ENCODE measurements around the gene TOGARAM2. TPM values are rescaled to one million over a fixed set of nuclear protein-coding genes. Genes with fewer than 3 reads are reported as not detected.

TOGARAM2 gene
- total and polyA plus RNA-seq, 2 of the 8 experiments (the other 6 are each of a cell fraction or from before 2014, with no cell fraction given), result 0.42 to 1.4 TPM

DNA sequence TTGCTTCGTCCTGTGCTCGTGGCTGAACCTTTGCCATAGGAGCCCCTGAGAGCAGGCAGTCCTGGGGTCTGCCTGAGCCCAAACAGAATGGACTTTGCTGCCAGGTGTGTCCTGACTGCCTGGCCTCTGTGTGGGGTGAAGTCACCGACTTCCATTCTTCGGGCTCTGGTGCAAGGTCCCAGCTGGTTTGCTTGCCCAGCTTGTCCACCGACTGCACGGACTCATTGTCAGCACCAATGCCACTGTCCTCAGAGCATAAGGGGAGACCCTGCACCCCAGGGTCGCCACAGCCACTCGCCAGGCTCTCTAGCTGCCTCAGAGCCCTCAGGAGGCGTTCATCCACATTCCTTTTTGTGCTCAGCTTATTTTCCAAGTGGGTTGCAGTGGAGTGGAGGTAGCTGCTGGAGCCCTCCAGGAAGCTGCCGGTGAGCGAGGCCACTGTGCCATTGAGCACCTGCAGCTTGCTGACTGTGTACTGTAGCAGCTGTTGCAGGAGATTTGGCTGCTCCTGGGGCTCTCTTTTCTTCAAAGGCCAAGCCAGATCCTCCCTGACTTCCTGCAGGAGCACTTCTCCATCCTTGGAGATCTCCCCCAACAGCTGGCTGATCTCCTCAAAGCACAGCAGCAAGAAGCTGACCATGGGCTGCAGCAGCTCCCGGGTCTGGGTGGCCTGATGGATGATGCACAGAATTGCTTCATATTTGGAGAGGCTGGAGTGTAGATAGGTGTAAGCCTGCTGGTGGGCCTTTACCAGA lies 92.0 kb downstream of the TOGARAM2 start (continued):
- no peak for TF ChIP-seq FOSL1 (IDR thresholded peaks at IDR 0.05; ENCODE audit: insufficient read depth, low read depth, low read length)
- TF ChIP-seq CHD2 (IDR thresholded peaks at IDR 0.05; ENCODE audit: low read length), result no peak
- no peak for TF ChIP-seq CHD1 (IDR thresholded peaks at IDR 0.05; ENCODE audit: low read depth, low read length)
- TF ChIP-seq, protein P1, sequence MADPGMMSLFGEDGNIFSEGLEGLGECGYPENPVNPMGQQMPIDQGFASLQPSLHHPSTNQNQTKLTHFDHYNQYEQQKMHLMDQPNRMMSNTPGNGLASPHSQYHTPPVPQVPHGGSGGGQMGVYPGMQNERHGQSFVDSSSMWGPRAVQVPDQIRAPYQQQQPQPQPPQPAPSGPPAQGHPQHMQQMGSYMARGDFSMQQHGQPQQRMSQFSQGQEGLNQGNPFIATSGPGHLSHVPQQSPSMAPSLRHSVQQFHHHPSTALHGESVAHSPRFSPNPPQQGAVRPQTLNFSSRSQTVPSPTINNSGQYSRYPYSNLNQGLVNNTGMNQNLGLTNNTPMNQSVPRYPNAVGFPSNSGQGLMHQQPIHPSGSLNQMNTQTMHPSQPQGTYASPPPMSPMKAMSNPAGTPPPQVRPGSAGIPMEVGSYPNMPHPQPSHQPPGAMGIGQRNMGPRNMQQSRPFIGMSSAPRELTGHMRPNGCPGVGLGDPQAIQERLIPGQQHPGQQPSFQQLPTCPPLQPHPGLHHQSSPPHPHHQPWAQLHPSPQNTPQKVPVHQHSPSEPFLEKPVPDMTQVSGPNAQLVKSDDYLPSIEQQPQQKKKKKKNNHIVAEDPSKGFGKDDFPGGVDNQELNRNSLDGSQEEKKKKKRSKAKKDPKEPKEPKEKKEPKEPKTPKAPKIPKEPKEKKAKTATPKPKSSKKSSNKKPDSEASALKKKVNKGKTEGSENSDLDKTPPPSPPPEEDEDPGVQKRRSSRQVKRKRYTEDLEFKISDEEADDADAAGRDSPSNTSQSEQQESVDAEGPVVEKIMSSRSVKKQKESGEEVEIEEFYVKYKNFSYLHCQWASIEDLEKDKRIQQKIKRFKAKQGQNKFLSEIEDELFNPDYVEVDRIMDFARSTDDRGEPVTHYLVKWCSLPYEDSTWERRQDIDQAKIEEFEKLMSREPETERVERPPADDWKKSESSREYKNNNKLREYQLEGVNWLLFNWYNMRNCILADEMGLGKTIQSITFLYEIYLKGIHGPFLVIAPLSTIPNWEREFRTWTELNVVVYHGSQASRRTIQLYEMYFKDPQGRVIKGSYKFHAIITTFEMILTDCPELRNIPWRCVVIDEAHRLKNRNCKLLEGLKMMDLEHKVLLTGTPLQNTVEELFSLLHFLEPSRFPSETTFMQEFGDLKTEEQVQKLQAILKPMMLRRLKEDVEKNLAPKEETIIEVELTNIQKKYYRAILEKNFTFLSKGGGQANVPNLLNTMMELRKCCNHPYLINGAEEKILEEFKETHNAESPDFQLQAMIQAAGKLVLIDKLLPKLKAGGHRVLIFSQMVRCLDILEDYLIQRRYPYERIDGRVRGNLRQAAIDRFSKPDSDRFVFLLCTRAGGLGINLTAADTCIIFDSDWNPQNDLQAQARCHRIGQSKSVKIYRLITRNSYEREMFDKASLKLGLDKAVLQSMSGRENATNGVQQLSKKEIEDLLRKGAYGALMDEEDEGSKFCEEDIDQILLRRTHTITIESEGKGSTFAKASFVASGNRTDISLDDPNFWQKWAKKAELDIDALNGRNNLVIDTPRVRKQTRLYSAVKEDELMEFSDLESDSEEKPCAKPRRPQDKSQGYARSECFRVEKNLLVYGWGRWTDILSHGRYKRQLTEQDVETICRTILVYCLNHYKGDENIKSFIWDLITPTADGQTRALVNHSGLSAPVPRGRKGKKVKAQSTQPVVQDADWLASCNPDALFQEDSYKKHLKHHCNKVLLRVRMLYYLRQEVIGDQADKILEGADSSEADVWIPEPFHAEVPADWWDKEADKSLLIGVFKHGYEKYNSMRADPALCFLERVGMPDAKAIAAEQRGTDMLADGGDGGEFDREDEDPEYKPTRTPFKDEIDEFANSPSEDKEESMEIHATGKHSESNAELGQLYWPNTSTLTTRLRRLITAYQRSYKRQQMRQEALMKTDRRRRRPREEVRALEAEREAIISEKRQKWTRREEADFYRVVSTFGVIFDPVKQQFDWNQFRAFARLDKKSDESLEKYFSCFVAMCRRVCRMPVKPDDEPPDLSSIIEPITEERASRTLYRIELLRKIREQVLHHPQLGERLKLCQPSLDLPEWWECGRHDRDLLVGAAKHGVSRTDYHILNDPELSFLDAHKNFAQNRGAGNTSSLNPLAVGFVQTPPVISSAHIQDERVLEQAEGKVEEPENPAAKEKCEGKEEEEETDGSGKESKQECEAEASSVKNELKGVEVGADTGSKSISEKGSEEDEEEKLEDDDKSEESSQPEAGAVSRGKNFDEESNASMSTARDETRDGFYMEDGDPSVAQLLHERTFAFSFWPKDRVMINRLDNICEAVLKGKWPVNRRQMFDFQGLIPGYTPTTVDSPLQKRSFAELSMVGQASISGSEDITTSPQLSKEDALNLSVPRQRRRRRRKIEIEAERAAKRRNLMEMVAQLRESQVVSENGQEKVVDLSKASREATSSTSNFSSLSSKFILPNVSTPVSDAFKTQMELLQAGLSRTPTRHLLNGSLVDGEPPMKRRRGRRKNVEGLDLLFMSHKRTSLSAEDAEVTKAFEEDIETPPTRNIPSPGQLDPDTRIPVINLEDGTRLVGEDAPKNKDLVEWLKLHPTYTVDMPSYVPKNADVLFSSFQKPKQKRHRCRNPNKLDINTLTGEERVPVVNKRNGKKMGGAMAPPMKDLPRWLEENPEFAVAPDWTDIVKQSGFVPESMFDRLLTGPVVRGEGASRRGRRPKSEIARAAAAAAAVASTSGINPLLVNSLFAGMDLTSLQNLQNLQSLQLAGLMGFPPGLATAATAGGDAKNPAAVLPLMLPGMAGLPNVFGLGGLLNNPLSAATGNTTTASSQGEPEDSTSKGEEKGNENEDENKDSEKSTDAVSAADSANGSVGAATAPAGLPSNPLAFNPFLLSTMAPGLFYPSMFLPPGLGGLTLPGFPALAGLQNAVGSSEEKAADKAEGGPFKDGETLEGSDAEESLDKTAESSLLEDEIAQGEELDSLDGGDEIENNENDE (IDR thresholded peaks at IDR 0.05; ENCODE audit: insufficient replicate concordance, low read length), result no peak

All from H1 (cell line).